HK-2 (cell line): ENCODE results near the gene CHRNA5.
"Not testable (repeated sequence)": the region's sequence is repeated elsewhere in the genome, so short reads cannot be mapped to it uniquely, and the experiment has no call there.

Experiments used
- DNase-seq: peaks from one replicate; pipeline ENCODE4 v3.0.0-alpha.2; 2018; ENCODE audit not compliant: unreplicated experiment

Gene CHRNA5

DNA sequence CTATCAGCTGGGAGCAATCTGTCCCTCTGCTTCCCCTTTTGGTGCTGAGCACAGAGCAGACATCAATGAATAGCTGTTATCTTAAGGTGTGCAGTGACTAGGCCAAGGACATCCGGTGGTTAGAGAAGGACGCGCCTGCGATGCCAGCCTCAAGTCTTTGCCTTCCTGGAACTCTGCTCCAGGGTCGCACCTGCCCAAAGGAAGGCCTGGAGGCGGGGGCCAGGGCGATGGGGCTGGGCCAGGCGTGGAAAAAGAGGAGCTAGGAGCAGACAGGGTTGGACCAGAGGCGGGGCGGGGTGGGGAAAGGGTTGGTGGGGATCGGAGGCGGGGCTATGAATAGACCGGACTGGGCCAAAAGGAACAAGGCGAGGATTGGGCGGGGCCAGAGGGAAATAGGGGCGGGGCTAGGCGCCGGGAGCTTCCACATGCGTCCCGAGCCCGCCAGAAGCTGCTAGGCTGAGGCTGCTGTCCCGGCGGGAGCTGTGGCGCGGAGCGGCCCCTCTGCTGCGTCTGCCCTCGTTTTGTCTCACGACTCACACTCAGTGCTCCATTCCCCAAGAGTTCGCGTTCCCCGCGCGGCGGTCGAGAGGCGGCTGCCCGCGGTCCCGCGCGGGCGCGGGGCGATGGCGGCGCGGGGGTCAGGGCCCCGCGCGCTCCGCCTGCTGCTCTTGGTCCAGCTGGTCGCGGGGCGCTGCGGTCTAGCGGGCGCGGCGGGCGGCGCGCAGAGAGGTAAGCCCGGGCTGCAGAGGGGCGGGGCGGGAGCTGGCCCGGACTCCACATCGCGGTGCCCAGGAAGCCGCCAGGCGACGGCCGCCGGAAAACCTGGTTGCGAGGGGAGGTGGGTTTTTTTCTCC lies at the start of gene CHRNA5:
CHRNA5 (plus strand) TSS at position 424 of the 854 bp plus-strand sequence; CDS start at position 624, 200 bp downstream.
- peak; percentile 88 for DNase-seq

DNA sequence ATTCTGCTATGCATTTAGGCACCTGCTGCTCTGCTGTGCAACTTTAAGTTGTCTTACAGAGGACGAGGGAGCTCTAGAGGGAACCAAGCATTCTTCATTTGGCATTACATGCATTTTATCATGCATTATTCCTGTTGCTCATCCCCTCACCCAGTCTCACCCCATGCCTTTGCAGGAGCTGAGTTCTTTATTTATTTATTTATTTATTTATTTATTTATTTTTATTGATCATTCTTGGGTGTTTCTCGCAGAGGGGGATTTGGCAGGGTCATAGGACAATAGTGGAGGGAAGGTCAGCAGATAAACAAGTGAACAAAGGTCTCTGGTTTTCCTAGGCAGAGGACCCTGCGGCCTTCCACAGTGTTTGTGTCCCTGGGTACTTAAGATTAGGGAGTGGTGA lies 45.3 kb upstream of the CHRNA5 start:
- DNase-seq, result not testable (repeated sequence)

DNA sequence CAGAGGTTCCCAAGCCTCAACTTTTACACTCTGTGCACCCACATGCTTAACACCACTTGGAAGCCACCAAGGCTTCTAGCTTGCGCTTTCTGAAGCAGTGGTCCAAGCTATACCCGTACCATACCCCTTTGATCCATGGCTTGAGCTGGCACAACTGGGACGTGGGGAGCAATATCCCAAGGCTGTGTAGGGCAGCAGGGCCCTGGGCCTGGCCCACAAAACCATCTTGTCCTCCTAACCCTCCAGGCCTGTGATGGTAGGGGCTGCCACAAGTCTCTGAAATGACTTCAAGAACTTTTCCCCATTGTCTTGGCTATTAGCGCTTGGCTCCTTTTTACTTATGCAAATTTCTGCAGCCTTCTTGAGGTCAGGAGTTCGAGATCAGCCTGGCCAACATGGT lies 41.1 kb upstream of the CHRNA5 start:
- DNase-seq, result no peak

DNA sequence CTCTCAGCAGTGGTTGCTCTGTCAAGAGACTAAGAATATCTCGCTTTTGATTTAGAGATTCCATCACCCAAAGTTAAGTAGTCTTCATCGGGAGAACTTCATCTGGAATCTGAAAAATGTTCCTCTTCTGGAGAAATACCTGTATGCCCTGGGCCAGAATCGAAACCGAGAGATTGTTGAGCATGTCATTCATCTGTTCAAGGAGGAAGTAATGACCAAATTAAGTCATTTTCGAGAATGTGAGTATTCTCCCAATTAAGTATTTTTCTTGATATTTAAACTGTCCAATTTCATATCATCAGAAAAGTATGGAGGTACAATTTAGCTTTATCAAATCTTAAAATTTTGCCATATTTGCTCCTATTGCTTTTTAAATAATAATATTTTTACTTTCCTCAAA lies 38.0 kb upstream of the CHRNA5 start:
- no peak for DNase-seq

DNA sequence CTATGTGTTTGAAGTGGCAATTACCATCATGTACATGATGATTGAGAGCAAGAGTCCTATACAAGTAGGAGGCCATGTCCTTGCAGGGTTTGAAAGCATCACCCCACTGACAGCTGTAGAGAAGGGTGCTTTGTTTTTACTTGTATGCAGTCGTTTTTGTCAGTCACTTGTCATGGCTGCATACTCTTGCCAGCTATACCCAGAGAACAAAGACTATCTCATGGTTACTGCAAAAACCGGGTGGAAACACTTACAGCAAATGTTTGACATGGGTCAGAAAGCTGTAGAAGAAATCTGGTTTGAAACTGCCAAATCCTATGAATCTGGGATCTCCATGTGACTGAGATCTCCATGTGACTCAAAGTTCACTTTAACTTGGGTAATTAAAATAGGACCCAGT lies 32.0 kb upstream of the CHRNA5 start:
- DNase-seq, result no peak

DNA sequence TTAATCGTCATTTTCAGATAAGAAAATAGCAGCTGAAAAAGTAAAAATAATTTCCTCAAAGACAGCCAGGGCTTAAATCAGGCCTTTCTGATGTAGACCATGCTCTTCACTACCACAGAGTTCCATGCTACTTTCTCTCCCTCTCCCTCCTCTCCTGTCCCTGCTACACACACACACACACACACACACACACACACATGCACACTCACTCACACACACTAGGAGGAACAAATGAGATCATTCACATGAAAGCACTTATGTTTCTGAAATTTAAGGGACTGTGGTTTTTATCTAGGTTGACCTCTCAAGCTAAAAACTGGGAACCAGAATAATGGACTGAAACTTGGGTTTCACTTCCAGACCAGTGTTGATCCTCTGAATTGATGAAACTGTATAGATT lies 29.2 kb upstream of the CHRNA5 start:
- no peak for DNase-seq

DNA sequence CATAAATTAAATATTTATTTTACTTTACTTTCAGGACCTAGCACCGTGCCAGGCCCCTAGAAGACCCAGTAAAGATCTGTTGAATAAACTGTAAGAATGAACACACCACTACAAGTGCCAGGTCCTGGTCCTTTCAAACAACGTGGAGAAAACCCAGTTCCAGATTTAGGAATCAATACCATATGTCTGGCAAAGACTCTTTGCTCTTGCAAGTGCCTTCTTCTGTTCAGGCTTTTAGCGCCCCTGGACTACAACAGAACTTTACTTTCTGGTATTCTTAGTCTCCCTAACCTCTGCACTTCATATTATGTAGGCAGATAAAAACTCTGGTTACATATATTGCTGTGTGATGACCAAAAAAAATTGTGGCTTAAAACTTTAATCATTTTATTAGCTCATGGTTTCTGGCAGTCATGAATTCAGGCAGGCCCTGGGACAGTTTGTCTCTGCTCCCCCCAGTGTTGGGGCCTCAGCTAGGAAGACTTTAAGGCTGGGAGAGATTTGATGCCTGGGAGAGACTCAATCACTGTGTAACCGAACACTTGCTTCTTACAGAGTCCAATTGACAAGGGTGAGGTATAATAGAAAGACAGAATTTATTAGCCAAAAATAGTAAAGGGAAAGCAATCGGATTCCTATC lies 27.9 kb upstream of the CHRNA5 start:
- DNase-seq, result no peak

DNA sequence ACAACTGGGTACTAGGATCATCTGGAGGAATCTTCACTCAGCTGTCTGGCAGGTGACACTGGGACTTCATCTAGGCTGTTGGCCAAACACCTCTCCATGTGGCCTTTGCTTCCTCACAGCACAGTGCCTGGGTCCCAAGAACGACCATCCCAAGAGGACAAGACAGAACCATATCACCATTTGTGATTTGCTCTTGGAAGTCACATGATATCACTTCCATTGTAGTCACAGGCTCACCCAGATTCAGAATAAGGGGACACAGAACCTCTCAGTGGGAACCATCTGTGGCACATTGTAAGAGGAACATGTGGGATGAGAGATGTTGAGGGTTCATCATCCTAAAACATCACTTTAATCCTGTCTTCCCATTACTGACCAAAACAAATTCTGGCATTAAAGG lies 27.0 kb upstream of the CHRNA5 start:
- no peak for DNase-seq

DNA sequence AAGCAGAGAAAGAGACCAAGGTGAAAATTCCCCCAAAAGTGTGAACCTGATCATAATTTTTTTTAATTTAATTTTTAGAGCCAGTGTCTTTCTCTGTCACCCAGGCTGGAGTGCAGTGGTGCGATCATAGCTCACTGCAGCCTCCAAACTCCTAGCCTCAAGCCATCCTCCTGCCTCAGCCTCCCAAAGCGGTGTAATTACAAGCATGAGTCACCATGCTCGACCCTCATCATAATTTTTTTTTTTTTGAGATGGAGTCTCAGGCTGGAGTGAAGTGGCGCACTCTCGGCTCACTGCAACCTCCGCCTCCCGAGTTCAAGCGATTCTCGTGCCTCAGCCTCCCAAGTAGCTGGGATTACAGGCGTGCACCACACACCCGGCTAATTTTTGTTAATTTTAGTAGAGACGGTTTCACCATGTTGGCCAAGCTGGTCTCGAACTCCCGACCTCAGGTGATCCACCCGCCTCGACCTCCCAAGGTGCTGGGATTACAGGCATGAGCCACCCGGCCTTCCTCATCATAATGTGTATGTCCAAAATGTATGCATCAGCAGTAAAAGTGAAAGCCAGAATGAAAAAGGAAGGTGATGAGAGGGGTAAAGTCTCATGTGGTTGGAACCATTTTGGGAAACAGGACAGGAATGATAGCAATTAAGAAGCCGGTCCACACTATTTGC lies 25.7 kb upstream of the CHRNA5 start:
- DNase-seq, result not testable (repeated sequence)

DNA sequence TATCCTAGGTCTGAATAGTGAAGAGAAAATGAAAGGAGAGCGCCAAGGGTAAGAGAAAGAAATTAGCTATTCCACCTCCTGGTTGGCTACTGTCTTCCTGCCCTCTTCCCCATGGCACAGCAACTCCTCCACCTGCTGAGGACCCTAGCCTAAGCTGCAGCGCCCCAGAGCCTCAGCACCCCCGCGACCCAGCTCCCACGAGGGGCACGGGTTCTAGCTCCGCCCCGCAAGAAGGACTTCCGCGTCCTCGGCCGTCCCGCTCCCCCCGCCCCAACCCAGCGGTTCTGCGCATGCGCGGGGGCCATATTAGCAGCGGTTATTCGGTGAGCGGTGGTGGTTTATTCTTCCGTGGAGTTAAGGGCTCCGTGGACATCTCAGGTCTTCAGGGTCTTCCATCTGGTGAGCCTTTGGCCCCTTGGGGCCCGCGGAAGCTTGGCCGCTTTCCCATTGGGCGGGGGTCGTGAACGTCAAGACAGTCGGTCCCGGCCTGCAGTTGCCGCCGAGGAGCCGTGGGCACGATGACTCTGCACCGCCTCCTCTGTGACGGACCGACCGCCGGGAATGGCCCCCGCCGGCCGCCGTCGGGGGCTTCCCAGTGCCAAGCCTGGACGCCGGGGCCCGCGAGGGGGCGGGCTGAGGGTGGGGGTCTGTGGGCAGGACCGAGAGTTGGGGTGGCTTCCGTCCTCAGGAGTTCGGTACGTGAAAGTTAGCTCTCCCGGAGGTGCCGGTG lies 25.0 kb upstream of the CHRNA5 start, which contains the start of gene PSMA4:
PSMA4 (plus strand) TSS at position 304 of the 730 bp plus-strand sequence. CDS start 1,484 bp downstream, outside the sequence.
- DNase-seq, result peak; percentile 81

DNA sequence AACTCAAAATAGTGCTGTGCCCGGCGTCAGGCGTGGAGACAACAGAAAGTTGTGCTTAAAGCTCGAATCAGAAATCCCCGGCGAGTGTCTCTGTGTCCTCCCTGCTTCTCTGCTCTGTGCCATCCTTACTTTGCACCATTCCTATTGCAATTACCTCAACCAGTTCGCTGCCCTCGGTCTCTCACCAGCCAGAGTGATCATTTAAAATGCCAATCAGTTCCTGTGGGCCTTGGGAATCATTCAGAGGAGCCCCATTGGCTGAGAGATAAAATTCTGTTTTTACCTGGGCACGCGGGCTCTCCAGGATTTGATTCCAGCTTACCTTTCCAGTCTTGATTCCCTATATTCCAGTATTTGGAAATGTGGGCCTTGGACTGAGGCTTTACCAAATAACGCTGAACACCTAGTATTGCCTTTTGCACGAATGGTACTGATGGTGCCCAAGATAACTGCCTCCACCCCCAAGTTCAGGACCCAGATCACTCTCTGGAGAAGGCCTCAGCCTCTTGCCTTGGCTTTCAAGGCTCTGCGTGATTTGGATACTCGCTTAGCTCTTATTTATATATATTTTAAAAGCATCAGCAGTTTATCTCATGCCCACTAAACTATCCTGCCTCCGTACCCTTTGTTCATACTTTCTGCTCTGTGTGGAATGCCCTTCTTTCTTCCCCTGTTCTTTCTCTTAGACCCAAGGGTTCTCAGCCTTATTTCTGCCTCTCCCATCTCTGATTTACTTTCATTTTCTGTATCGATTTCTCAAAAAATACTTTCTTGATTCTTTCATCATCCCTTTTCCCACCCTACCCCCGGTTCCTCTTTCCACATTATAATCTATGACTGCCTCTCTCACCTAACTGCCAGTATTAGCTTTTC lies 24.2 kb upstream of the CHRNA5 start:
- no peak for DNase-seq

DNA sequence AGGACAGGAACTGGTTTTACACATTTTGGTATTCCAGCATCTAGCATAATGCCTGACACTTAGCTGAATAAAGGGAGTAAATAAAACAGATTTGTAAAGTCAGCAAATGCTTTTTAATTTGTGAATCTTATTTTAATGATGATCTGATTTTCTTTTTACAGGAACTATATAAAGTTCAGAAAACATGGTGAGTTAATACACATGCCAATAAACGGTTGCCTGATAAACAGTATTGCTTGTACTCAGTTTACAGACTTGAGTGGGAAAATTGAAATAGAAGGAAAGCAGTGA lies 23.6 kb upstream of the CHRNA5 start:
- no peak for DNase-seq

DNA sequence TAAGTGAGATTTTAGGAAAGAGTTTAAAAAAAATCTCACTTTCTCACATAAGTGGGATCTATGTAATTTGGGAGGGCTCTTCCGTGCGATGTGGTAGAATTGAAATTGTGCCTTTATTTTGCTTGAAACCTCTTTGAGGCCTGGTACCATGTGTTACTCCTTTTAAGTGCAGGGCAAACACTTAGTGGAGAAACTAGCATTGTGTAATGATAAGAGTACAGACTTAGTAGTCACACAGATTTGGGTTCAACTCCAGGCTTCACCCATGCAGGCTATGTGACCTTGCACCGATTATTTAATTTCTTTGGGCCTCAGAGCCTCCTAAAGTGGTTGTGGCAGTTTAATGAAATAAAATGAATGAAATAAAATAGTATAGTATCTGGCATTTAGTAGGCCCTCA lies 22.7 kb upstream of the CHRNA5 start:
- no peak for DNase-seq

DNA sequence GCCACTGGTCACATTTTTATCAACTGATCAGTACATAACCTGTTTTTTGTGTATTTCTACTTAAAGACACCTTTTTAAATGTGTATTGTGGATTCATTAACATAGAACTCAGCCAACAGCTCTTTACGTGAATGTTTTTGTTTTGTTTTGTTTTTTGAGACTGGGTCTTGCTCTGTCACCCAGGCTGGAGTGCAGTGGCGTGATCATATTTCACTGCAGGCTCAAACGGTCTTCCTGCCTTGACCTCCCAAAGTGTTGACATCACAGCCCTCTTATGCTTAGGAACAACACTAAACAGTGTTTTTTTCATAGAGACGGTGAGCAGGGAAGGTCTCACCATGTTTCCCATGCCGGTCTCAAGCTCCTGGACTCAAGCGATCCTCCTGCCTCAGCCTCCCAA lies 15.1 kb upstream of the CHRNA5 start:
- DNase-seq, result no peak

DNA sequence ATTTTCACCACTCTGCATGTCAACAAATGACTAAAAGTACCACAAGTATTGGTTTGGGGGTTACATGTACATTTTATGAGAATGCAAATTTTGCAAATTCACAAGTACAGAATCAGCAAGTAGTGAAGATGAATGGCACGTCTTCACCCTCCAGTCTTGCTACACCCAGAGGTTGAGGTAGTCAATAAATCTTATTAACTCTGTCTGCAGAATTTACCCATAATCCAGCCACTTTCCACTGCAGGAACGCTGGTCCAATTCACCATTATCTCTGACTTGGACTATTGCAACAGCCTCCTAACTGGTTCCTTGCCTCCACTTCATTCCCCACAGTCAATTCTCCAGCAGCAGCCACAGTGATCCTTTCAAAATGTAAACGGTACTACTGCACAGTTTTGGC lies 14.5 kb upstream of the CHRNA5 start:
- DNase-seq, result no peak

DNA sequence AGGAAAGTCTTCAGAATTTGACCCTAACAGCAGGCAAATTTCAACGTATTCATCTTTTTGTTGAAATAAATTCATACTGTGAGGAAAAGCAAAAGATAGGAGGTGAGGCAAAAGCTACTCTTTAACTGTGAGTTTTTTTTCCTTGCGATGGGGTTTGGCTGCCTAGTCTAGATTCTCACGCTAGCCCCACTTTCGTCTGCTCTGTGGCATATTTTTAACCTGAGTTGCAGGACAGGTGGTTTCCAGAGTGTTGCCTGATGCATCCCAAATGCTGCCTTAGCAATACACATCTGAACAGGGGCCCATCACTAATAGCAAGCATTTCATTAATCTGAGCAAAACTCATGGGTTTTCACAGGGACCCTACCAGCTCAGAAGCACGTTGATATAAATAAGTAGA lies 13.4 kb upstream of the CHRNA5 start:
- no peak for DNase-seq

DNA sequence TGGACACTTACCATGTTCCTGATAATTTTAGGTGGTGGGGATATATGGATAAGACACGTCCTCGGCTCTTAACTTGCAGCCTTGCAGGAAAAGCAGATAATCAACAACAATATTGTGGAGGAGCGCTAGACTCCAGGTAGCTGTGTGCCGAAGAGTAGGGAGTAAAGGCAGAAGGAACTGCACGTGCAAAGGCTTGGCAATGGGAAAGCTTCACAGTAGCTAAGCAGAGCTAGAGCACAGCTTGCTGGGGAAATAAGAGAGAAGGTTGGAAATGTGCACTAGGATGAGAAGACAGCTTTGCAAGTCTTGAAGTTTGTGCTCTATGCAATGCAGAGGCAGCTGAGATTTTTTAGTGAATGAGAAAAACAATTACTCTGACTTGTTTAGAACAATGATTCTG lies 12.7 kb upstream of the CHRNA5 start:
- no peak for DNase-seq

DNA sequence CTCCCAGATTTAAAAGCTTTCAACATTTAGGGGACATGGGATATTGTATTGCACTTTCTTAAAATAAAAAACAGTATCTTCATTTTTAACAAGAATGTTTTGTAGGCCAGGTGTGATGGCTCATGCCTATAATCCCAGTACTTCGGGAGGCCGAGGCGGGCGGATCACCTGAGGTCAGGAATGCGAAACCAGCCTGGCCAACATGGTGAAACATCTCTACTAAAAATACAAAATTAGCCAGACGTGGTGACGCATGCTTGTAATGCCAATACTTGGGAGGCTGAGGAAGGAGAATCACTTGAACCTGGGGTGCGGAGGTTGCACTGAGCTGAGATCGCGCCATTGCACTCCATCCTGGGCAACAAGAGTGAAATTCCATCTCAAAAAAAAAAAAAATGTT lies 5.1 kb upstream of the CHRNA5 start:
- not testable (repeated sequence) for DNase-seq

DNA sequence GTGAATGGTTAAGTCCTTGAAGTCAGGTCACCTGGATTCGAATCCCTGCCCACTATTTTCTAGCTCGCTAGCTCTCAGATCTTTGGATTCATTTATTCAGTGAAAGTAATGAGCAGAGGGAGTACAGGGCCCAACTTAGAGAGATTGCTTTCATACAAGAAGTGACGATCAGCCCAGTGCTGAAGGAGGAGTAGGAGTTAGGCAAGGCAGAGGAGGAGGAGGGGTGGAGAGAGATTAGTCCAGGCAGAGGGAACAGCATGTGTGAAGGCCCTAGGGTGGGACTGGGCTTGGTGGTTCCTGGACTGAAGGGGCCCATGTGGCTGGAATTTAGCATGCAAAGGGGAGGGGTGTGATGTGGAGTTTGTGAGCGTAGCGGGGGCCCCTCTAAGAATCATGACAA lies 3.8 kb upstream of the CHRNA5 start:
- no peak for DNase-seq

DNA sequence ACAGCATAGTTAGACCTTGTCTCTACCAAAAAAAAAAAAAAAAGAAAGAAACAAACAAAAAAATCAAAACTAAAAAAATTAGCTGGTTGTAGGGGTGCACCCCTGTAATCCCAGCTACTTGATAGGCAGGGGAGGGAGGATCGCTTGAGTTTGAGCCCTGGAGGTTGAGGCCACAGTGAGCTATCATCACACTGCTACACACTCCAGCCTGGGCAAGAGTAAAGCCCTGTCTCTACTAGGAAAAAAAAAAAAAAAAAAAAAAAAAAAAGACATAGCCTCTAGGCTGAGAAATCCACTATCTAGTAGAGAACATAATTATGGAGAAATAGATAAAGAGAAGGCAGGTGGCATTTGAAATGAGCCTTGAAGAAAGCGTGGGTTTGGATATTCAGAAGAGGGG lies 2.2 kb upstream of the CHRNA5 start:
- DNase-seq, result no peak

DNA sequence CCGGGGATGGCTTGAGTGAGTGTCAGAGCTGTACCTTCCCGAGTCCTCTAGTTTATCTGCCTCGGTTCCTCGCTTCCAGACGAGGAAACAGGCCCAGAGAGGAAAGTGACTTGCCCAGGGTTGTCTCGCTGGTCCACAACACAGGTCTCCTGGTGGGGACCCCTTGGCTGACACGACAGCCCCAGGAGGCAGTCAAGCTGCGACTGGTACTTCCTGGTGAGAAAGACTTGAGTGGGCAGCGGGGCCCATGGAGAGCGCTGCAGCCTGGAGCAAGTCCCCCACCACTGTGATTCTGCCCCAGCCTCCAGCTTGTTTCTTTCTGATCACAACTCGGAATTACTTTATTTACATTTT lies 600 bp upstream of the CHRNA5 start:
- DNase-seq, result no peak
